Mammary epithelial cell (primary cell): ENCODE data around the gene PCDHGB2.
A peak's percentile ranks its signal among the peaks of the same experiment; 100 is the strongest.

ENCODE experiments used
- EZH2 ChIP-seq: IDR thresholded peaks from 2 replicates; pipeline ENCODE4 v1.6.1; 2012; ENCODE audit warnings: low read length, inconsistent platforms, borderline replicate concordance
- TF ChIP-seq, protein P1 (sequence below), 2 donors: IDR thresholded peaks in 1 of 2; conservative IDR thresholded peaks in 1 of 2; 2 replicates each; pipeline ENCODE4 v1.5.1; 2011 to 2012; ENCODE audit warnings: inconsistent platforms in 2 of 2, low read length in 2 of 2, mild to moderate bottlenecking in 2 of 2, control low read depth in 1 of 2, low read depth in 1 of 2; ENCODE audit not compliant: insufficient read depth in 1 of 2; ENCODE audit errors: extremely low read depth in 1 of 2

- TF ChIP-seq, protein P1, sequence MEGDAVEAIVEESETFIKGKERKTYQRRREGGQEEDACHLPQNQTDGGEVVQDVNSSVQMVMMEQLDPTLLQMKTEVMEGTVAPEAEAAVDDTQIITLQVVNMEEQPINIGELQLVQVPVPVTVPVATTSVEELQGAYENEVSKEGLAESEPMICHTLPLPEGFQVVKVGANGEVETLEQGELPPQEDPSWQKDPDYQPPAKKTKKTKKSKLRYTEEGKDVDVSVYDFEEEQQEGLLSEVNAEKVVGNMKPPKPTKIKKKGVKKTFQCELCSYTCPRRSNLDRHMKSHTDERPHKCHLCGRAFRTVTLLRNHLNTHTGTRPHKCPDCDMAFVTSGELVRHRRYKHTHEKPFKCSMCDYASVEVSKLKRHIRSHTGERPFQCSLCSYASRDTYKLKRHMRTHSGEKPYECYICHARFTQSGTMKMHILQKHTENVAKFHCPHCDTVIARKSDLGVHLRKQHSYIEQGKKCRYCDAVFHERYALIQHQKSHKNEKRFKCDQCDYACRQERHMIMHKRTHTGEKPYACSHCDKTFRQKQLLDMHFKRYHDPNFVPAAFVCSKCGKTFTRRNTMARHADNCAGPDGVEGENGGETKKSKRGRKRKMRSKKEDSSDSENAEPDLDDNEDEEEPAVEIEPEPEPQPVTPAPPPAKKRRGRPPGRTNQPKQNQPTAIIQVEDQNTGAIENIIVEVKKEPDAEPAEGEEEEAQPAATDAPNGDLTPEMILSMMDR (conservative IDR thresholded peaks at IDR 0.05 in 1 of 2, IDR thresholded peaks at IDR 0.05 in 1 of 2; ENCODE audit: extremely low read depth in 1 of 2, insufficient read depth in 1 of 2, low read depth in 1 of 2, low read length in 2 of 2): peak; percentile 62 to 82
- no peak for TF ChIP-seq EZH2
Measured at GRCh38 chr5:141326088-141326854, 33.5 kb upstream of the PCDHGB2 start.
